GM21447 (cell line): ENCODE data around the gene RBM15B.
"Not testable (repeated sequence)": the region's sequence is repeated elsewhere in the genome, so short reads cannot be mapped to it uniquely, and the experiment has no call there.

Source experiments
- ATAC-seq: cut with Tn5 transposase; IDR thresholded peaks from one replicate; pipeline ENCODE4 v1.9.1; 2021; ENCODE audit not compliant: unreplicated experiment

RBM15B gene

GRCh38 chr3:51391075-51391565 is at the start of gene RBM15B:
TSS of gene RBM15B (plus strand) at chr3:51391285. CDS start at chr3:51391400, 115 bp downstream.
- ATAC-seq = peak; percentile 86

GRCh38 chr3:51343918-51344687 is 47.0 kb upstream of the RBM15B start:
- no peak for ATAC-seq

GRCh38 chr3:51350751-51351150 is 40.3 kb upstream of the RBM15B start:
- ATAC-seq = no peak

GRCh38 chr3:51353131-51353530 is 38.0 kb upstream of the RBM15B start:
- no peak for ATAC-seq

GRCh38 chr3:51353691-51354090 is 37.4 kb upstream of the RBM15B start:
- ATAC-seq = no peak

- ATAC-seq = no peak
These were observed 36.9 kb upstream of the RBM15B start for GRCh38 chr3:51354172-51354571.

GRCh38 chr3:51354731-51355615 is 36.1 kb upstream of the RBM15B start:
- no peak for ATAC-seq

- no peak for ATAC-seq
These were observed 35.0 kb upstream of the RBM15B start for GRCh38 chr3:51355891-51356578.

GRCh38 chr3:51357856-51358255 is 33.2 kb upstream of the RBM15B start:
- no peak for ATAC-seq

GRCh38 chr3:51358981-51359380 is 32.1 kb upstream of the RBM15B start:
- no peak for ATAC-seq

GRCh38 chr3:51360806-51361205 is 30.3 kb upstream of the RBM15B start:
- ATAC-seq = no peak

GRCh38 chr3:51361746-51362145 is 29.3 kb upstream of the RBM15B start:
- no peak for ATAC-seq

GRCh38 chr3:51362476-51362875 is 28.6 kb upstream of the RBM15B start:
- no peak for ATAC-seq

- ATAC-seq = not testable (repeated sequence)
These were observed 22.8 kb upstream of the RBM15B start for GRCh38 chr3:51368276-51368675.

- no peak for ATAC-seq
These were observed 19.0 kb upstream of the RBM15B start for GRCh38 chr3:51371943-51372557.

- ATAC-seq = no peak
These were observed 17.2 kb upstream of the RBM15B start for GRCh38 chr3:51373658-51374421.

- ATAC-seq = no peak
These were observed 16.6 kb upstream of the RBM15B start for GRCh38 chr3:51374456-51374855.

GRCh38 chr3:51375136-51375535 is 15.9 kb upstream of the RBM15B start:
- no peak for ATAC-seq

- no peak for ATAC-seq
These were observed 15.5 kb upstream of the RBM15B start for GRCh38 chr3:51375571-51375970.

GRCh38 chr3:51378065-51378464 is 13.0 kb upstream of the RBM15B start:
- no peak for ATAC-seq
